Left ventricle myocardium inferior (tissue), 1 donor: Measurements from ENCODE around the gene CSAD. TPM values are rescaled to one million over a fixed set of nuclear protein-coding genes. Genes with fewer than 3 reads are reported as not detected.

Source experiments
- DNase-seq: peaks from one replicate; pipeline ENCODE4 v3.0.0-alpha.2; 2020
- H3K27ac ChIP-seq: fragments of 200-600 bp; replicated peaks from 2 replicates; pipeline ENCODE4 v1.8.0; 2021
- H3K27me3 ChIP-seq: fragments of 200-600 bp; 2 replicates; pipeline ENCODE4 v1.8.0; 2021; ENCODE audit warnings: low read depth
- H3K36me3 ChIP-seq: fragments of 200-600 bp; 2 replicates; pipeline ENCODE4 v1.8.0; 2021
- H3K4me1 ChIP-seq: fragments of 200-600 bp; 2 replicates; pipeline ENCODE4 v1.8.0; 2021
- H3K4me3 ChIP-seq: fragments of 200-600 bp; 2 replicates; pipeline ENCODE4 v1.8.0; 2021; ENCODE audit warnings: mild to moderate bottlenecking, moderate library complexity
- H3K9me3 ChIP-seq: fragments of 200-600 bp; replicated peaks from 2 replicates; pipeline ENCODE4 v1.8.0; 2021
- CTCF ChIP-seq: fragments of 200-600 bp; IDR thresholded peaks from 2 replicates; pipeline ENCODE4 v1.8.0; 2021; ENCODE audit warnings: antibody characterized with exemption, mild to moderate bottlenecking, borderline replicate concordance
- intact Hi-C: fragments of 100-400 bp; cut with micrococcal nuclease; formaldehyde crosslinking; loops from one replicate; pipeline ENCODE4 v1.11.0; 2022
- total RNA-seq: library from RNA; stranded (reverse); fragmentation: NEBNext Ultra II Directional; extraction: Animal tissue kit (Norgen Biotek cat#: 25700); gene quantifications from one replicate; pipeline ENCODE4 v1.2.1, GENCODE V29; 2021
- donor health status: DM: no; HTN: yes; CAD: no; lungs with severe emphysema.

The CSAD gene
- total RNA-seq, 1 donor from 2014 or later: 12.2 TPM

GRCh38 chr12:53214687-53215455 is 34.1 kb upstream of the CSAD start:
- Histone ChIP-seq H3K4me3 (peak overlapping the region; percentile 56), H3K27ac (peak overlapping the region; percentile 100), H3K27me3 (no peaks in the 10 kb centered on the region), H3K36me3 (peaks cover 47% of the 10 kb centered on the region), H3K9me3 (no peaks in the 10 kb centered on the region), H3K4me1 (peaks cover 77% of the 10 kb centered on the region)
- no peak for TF ChIP-seq CTCF
- peak; percentile 84 for DNase-seq
- intact Hi-C loops: loop anchor here (5.0 kb wide), 1 partner anchor 72 kb away; no protein-coding TSS in a partner anchor

- DNase-seq: no peak
- peak overlapping the region; percentile 56 for H3K4me3 ChIP-seq
- H3K9me3 ChIP-seq: no peaks in the 10 kb centered on the region
- peaks cover 72% of the 10 kb centered on the region for H3K4me1 ChIP-seq
- intact Hi-C loops: loop anchor here (5.0 kb wide), 1 partner anchor 73 kb away; no protein-coding TSS in a partner anchor
- H3K27me3 ChIP-seq: no peaks in the 10 kb centered on the region
- H3K36me3 ChIP-seq: peaks cover 49% of the 10 kb centered on the region
- peak overlapping the region; percentile 100 for H3K27ac ChIP-seq
- no peak for TF ChIP-seq CTCF
Observed at GRCh38 chr12:53214221-53214620, 33.5 kb upstream of the CSAD start.

GRCh38 chr12:53213348-53213747 is 32.6 kb upstream of the CSAD start:
- TF ChIP-seq CTCF: peak; percentile 96
- intact Hi-C loops: loop anchor here (5.0 kb wide), 1 partner anchor 74 kb away; no protein-coding TSS in a partner anchor
- Histone ChIP-seq H3K27me3 (no peaks in the 10 kb centered on the region), H3K27ac (peak overlapping the region; percentile 100), H3K4me3 (peak overlapping the region; percentile 56), H3K4me1 (peaks cover 72% of the 10 kb centered on the region), H3K36me3 (peaks cover 49% of the 10 kb centered on the region), H3K9me3 (no peaks in the 10 kb centered on the region)
- peak; percentile 87 for DNase-seq

GRCh38 chr12:53212931-53213330 is 32.2 kb upstream of the CSAD start:
- Histone ChIP-seq H3K27ac (peak overlapping the region; percentile 100), H3K4me3 (peak overlapping the region; percentile 56), H3K9me3 (no peaks in the 10 kb centered on the region), H3K36me3 (peaks cover 49% of the 10 kb centered on the region), H3K27me3 (no peaks in the 10 kb centered on the region), H3K4me1 (peaks cover 72% of the 10 kb centered on the region)
- DNase-seq: no peak
- TF ChIP-seq CTCF: no peak
- intact Hi-C loops: loop anchor here (5.0 kb wide), 1 partner anchor 74 kb away; no protein-coding TSS in a partner anchor

GRCh38 chr12:53211476-53212381 is 31.0 kb upstream of the CSAD start:
- no peak for DNase-seq
- intact Hi-C loops: loop anchor here (5.0 kb wide), 1 partner anchor 76 kb away; no protein-coding TSS in a partner anchor
- no peaks in the 10 kb centered on the region for H3K27me3 ChIP-seq

More at GRCh38 chr12:53211476-53212381, 31.0 kb upstream of the CSAD start:
- H3K4me3 ChIP-seq: no peak overlapping the region
- peak; percentile 39 for TF ChIP-seq CTCF
- peaks cover 61% of the 10 kb centered on the region for H3K4me1 ChIP-seq
- no peak overlapping the region for H3K27ac ChIP-seq
- H3K36me3 ChIP-seq: peaks cover 49% of the 10 kb centered on the region
- H3K9me3 ChIP-seq: no peaks in the 10 kb centered on the region
